Activated CD8-positive, alpha-beta memory T cell treated with anti-CD3 and anti-CD28 coated beads for 48 hours (primary cell): Measurements from ENCODE around the gene NR2F1.

Source experiments
- DNase-seq, 3 experiments: peaks; one replicate each; pipeline ENCODE4 v3.0.0-alpha.2; 2020; ENCODE audit warnings: low read depth in 2 of 3, low spot score in 2 of 3

The NR2F1 gene

GRCh38 chr5:93577854-93578812 is 4.9 kb upstream of the NR2F1 start:
- no peak for DNase-seq

GRCh38 chr5:93578813-93579691 is 4.0 kb upstream of the NR2F1 start:
- DNase-seq, result no peak

GRCh38 chr5:93579692-93580062 is 3.3 kb upstream of the NR2F1 start:
- DNase-seq, result no peak

- no peak for DNase-seq
Measured at GRCh38 chr5:93580063-93580926, 2.7 kb upstream of the NR2F1 start.

- DNase-seq, result no peak
Measured at GRCh38 chr5:93580927-93581445, 2.0 kb upstream of the NR2F1 start, which contains the start of gene NR2F1-AS1. TSS of gene NR2F1-AS1 (minus strand) at chr5:93581219.

- no peak for DNase-seq
Measured at GRCh38 chr5:93582167-93582462, 907 bp upstream of the NR2F1 start.

- no peak for DNase-seq
Measured at GRCh38 chr5:93583439-93583767, 381 bp downstream of the NR2F1 start.

- DNase-seq, result no peak
Measured at GRCh38 chr5:93583768-93584595, 960 bp downstream of the NR2F1 start.

GRCh38 chr5:93584596-93585040 is 1.6 kb downstream of the NR2F1 start:
- no peak for DNase-seq

- DNase-seq, result no peak
Measured at GRCh38 chr5:93585041-93585766, 2.2 kb downstream of the NR2F1 start.

GRCh38 chr5:93585767-93586385 is 2.9 kb downstream of the NR2F1 start:
- DNase-seq, result no peak

- DNase-seq, result no peak
Measured at GRCh38 chr5:93586736-93587596, 3.9 kb downstream of the NR2F1 start.

GRCh38 chr5:93587597-93588351 is 4.8 kb downstream of the NR2F1 start:
- no peak for DNase-seq

- no peak for DNase-seq
Measured at GRCh38 chr5:93588352-93589151, 5.5 kb downstream of the NR2F1 start.

- no peak for DNase-seq
Measured at GRCh38 chr5:93589152-93589828, 6.3 kb downstream of the NR2F1 start.

GRCh38 chr5:93589829-93590215 is 6.8 kb downstream of the NR2F1 start:
- DNase-seq, result no peak
